Measurements from ENCODE around the gene PEX16.

PEX16 gene

GRCh38 chr11:45895553-45896259 is 22.0 kb downstream of the PEX16 start:
- peak; percentile 33 for DNase-seq

DNA sequence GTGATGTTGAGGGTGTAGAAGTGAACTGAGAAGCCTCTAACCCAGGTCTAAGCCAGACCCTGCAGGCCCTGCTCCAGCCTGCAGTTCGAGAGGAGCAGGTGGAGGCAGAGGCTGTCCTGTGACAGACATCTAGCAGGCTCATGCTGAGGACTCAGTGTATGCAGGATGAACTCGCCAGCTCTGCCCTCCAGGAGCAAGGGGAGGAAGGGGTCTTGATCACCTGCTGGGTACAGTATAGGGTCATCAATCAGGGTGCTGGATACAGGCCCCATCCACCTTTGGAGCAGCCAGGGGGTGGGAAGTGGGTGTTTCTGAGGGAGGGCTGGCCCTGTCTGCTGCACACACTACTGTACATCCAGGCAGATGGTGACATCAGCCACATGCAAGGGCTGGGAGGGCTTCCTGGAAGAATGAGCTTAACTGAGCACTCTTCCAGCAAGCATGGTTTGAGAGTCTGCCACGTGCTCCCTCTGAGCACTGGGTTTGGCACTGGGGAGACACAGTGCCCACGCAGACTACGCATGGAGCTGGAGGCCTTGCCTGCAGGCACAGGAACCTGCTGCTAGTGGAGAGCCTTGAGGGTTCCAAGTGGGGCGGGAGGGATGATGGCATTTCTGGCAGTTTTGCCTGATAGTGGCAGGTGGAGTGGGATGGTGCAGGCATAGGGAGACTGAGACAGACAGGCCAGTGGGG is 23.0 kb downstream of the PEX16 start:
- DNase-seq, result no peak

DNA sequence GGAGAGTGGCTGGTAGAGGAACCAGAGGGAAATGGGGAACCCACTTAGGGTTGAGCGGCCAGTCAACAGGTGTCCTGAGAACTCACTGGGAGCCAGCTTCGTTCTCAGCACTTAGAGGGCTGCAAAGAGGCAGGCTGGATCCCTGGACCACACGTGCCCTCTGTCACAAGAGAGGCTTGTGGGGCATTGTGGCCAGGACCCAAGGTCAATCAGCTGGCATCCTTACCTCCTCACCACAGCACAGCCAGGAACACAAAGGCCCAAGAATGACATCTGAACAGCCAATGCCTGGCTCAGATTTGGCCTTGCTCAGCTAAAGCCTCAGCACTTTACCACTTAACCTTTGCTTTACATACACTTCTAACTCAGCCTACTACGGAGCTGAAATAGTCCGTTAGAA is 24.8 kb downstream of the PEX16 start:
- DNase-seq, result no peak

DNA sequence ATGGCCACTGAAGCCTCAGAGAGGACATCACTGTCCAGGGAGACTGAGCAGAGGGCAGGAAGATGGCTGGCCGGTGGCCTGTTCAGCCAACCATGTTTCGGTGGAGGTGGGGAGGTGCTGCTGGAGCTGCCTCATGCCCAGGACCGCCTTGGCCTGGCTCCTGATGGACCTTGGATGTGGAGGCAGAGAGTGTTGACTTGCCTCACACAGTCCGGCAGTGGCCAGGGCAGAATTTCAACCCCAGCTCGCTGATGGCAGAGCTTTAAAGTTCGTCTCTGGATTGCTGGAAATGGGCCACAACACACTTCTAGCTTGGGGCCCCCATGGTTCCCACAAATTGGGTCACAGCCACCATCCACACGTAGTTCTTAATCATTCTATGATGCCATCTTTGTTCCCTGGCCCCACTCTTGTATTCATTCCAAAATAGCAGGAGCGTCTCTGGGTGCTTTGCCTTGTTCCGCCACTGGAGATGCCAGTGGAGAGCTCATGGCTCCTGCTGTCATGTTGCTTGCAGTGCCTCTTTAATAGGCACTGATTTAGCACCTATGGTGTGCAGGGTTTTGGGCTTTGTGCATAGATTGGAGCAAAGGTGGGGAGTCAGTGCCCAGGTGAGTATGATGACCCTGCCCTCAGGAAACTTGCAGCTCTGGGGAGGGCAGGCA is 26.7 kb downstream of the PEX16 start:
- no peak for DNase-seq

- no peak for DNase-seq
Measured at GRCh38 chr11:45889966-45890365, 27.7 kb downstream of the PEX16 start.

GRCh38 chr11:45889555-45889954 is 28.1 kb downstream of the PEX16 start:
- no peak for DNase-seq

GRCh38 chr11:45887587-45887986 is 30.1 kb downstream of the PEX16 start:
- DNase-seq, result no peak

DNA sequence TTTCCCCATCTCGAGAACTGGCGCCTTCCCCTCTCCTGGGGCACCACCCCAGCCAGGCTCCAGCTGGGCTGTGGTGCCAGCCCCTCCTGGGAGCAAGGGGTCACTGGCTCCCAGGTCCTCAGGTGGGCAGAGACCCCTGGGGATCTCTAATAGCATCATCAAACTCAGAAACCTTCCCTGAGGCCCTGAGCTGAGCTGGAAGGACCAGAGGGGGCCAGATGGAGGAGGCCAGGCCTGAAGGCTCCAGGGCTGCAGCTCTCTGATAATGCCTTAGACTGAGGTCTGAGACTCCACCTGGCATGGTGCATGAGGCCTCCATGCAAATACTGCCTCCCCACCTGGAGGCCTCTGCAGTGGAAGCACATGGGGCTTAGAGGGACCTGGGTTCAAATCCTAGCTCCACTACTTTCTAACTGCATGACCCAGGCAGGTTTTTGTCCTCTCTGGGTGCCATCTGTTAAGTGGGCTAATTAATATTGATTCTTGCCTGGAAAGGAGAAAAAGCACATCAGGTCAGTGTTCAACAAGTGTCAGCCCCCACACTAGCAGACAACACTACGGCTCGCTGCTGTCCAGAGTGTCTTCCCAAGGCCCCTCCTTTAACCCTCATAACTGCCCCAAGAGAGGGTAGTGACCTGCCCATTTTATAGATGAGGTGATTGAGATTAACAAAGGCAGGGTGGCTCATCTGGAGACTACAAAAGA is 30.7 kb downstream of the PEX16 start:
- DNase-seq, result no peak

- DNase-seq, result peak; percentile 63
Measured at GRCh38 chr11:45885921-45886721, 31.6 kb downstream of the PEX16 start.

DNA sequence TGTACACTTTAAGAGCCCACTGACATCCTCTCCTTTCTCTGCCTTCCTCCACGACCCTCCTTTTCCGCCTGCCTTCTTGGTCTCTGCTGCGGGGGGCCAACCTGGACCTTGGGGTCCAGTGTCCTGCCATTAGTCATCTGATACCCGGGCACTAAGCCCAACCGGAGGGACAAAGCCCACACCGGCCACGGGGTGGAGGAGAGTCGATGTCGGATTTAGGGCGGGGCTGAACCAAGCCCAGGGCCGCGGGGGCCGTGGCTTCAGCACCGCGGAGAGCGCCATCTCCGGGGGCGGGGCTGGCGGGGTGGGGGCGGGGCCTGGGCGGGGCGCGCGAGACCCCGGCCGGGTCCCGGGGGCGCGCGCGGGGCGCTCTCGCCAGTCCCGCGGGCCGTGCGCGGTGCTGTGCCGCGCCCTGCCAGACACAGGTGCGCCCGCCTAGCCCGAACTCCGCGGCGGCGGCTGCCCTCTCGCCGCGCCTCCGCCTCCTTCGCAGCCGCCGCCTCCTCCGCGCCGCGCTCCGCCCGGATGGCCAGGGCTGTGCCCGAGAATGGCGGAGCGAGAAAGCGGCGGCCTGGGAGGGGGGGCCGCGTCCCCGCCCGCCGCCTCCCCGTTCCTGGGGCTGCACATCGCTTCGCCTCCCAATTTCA is 32.3 kb downstream of the PEX16 start, which contains the start of gene MAPK8IP1:
TSS of gene MAPK8IP1 (plus strand) at position 378 of the 647 bp plus-strand sequence. CDS start at position 548, 170 bp downstream.
- peak; percentile 90 for DNase-seq

- no peak for DNase-seq
Measured at GRCh38 chr11:45884596-45885185, 33.0 kb downstream of the PEX16 start.

DNA sequence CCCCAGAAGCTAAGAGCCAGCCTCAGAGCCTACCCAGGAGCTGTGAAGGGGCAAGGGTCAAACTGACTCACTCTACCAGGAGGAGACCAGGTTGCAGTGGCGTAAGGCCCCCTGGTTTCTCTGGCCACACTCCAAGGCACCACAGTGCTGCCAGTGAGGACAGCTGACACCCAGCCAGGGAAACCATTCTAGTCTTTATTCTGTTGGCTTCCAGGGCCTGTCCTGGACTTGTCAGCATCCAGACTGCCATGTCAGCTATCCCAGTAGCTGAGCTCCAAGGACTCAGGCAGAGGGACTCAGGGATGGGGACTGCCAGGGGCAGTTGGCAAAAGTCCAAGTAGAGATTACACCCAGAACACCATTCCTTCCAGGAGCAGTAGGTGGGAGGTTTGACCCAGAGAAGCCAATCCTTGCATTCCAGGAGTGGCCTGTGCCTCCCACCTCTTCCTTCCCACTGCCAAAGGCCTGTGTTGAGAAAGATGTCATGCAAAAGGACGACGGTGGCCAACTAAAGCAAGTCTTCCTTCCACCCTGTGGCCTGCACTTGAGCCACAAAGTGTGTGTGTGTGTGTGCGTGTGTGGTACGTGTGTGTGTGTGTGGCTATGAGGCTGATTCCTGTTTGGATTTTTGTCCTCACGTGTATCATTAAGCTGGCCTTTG is 35.8 kb downstream of the PEX16 start:
- no peak for DNase-seq

DNA sequence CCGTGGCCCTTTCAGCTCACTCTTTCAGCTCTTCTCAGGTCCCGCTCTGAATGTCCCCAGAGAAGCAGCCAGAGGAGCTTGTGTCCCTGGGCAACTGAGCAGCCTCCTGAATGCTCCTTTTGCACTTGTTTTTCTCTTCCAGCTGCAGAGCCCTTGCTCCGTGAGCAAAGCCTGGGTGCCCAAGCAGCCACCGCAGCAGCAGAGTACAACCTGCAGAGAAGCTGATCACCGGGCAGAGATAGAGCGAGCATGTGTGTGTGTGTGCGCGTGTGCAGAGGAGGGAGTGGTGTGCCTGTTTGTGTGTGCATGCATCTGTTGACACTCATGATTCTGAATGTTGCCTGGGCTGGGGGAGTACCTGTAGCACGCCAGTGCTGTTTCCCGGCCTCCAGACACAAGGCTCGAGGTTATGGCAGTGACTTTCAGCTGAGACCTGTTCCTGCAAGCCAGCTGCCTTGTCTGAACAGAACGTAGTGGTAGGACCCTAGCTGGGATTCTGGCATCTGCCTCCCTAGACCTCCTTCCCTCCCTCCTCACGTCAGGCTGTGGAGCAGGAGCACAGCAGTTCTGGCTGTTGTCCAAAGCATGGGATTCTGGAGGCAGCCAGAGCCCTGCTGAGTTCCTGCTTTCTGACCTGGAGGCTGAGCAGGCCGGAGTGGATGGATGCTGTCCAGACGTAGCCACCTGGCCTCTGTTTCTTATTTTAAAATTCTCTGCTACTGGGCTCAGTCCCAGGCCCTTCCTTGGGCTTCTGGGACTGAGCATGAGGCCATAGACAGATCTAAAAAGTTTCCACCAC is 36.7 kb downstream of the PEX16 start:
- DNase-seq, result no peak

DNA sequence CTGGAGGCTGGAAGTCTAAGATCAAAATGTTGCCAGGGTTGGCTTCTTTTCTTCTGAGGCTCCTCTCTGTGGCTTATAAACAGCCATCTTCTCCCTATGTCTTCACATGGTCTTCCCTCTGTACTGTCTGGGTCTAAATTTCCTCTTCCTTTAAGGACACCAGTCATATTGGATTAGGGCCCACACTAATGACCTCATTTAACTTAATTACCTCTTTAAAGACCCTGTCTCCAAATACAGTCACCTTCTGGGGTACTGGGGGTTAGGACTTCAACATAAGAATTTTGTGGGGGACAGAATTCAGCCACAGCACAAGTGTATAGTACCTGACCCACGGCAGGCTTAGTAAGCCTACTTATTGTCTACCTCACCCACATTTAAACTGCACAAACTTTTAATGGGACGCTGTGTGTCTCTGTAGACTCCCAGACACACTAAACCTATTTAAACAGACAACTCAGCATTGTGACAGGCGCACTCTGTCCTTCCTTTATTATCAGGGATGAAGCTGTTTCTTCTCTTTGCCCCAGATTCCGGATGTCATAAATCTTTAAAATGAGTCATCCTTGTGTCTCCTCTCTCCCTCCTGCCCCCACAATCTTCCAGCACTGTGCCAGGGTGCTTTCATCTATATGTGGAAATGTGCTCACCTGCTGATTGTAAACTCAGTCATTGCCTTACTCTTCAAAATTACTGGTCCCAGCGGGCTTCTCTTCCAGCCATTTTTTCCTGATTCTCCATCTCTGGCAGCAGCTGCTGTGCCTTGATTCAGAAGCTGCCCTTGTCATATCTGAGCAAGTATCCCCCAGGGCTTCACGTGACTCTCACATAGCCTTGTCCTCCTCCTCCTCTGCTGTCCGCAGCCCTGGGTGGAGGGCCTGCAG is 37.6 kb downstream of the PEX16 start:
- peak; percentile 43 for DNase-seq

DNA sequence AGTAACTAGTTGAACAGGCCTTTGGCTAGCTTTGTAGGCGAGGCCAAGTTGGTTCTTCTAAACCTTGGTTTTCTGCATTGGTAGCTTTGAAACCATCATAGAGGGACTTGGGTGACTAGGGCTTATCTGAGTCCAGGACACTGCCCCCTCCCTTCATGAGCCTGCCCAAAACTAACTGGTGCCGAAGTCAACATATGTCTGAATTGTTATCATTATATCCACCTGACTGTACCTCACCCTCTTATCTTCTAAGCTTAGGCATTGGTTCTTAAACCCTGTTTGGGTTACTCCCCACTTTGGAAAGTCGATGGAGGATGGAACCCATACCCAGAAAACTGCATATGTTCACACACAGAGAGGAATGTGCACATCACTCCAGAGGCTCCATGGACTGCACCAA is 39.8 kb downstream of the PEX16 start:
- DNase-seq, result no peak

GRCh38 chr11:45877221-45877620 is 40.5 kb downstream of the PEX16 start:
- DNase-seq, result no peak

GRCh38 chr11:45876401-45876800 is 41.3 kb downstream of the PEX16 start:
- DNase-seq, result no peak

GRCh38 chr11:45872651-45873356 is 44.9 kb downstream of the PEX16 start:
- peak; percentile 84 for DNase-seq

Data from DMS53 (cell line).